Measurements from ENCODE around the gene RNU1-4. TPM values are rescaled to one million over a fixed set of nuclear protein-coding genes. Genes with fewer than 3 reads are reported as not detected.
"Not testable (repeated sequence)": the region's sequence is repeated elsewhere in the genome, so short reads cannot be mapped to it uniquely, and the experiment has no call there.

RNU1-4 gene
- total RNA-seq, 2 donors from 2014 or later = under 0.01 to 15,479 TPM

GRCh38 chr1:16707130-16708093, 32.9 kb upstream of the RNU1-4 start:
- ATAC-seq (peak; percentile 75), DNase-seq (peak in 3 of 4 donors; percentile 54 to 63 (median 63))
- H3K9me3 ChIP-seq; intact Hi-C loops (cut with DNase I); H3K27me3 ChIP-seq; H3K4me1 ChIP-seq; H3K36me3 ChIP-seq (replicated peaks in 1 of 2; ENCODE audit: insufficient read depth in 1 of 2, low read depth in 2 of 2); H3K27ac ChIP-seq: not testable (repeated sequence)
- TF ChIP-seq POLR2A (IDR thresholded peaks at IDR 0.05) = peak; percentile 11 to 41 (median 30)
- peak in 3 of 7 experiments; percentile 13 to 21 (median 18) for TF ChIP-seq CTCF (IDR thresholded peaks at IDR 0.05)
- peak overlapping the region in 1 of 2 donors; percentile 16 for H3K4me3 ChIP-seq
- 2 to 21% methylated on average over 29 to 42 of the region's 99 CpGs for WGBS, 2 donors

GRCh38 chr1:16708704-16709103, 31.6 kb upstream of the RNU1-4 start:
- ATAC-seq; H3K27me3 ChIP-seq; DNase-seq; intact Hi-C loops (cut with DNase I); H3K27ac ChIP-seq; H3K4me1 ChIP-seq; H3K36me3 ChIP-seq (replicated peaks in 1 of 2; ENCODE audit: insufficient read depth in 1 of 2, low read depth in 2 of 2); H3K9me3 ChIP-seq; H3K4me3 ChIP-seq: not testable (repeated sequence)
- no CpG with 5 or more reads among the region's 6 CpGs for WGBS, 2 donors

- WGBS, 2 donors = 28 to 42% methylated on average over 2 to 3 of the region's 3 CpGs
- not testable (repeated sequence) for H3K27ac ChIP-seq
- DNase-seq = peak in 1 of 4 donors; percentile 69
Measured at GRCh38 chr1:16709659-16710087, 30.6 kb upstream of the RNU1-4 start.

GRCh38 chr1:16710618-16711017, 29.7 kb upstream of the RNU1-4 start:
- intact Hi-C loops (cut with DNase I); H3K36me3 ChIP-seq (replicated peaks in 1 of 2; ENCODE audit: insufficient read depth in 1 of 2, low read depth in 2 of 2); H3K4me1 ChIP-seq; H3K4me3 ChIP-seq; DNase-seq; H3K9me3 ChIP-seq; H3K27ac ChIP-seq; H3K27me3 ChIP-seq; ATAC-seq: not testable (repeated sequence)
- 59 to 62% methylated on average over 8 to 10 of the region's 13 CpGs for WGBS, 2 donors

More at GRCh38 chr1:16709659-16710087, 30.6 kb upstream of the RNU1-4 start:
- H3K36me3 ChIP-seq (replicated peaks in 1 of 2; ENCODE audit: insufficient read depth in 1 of 2, low read depth in 2 of 2); H3K4me1 ChIP-seq; H3K4me3 ChIP-seq; intact Hi-C loops (cut with DNase I); H3K27me3 ChIP-seq; H3K9me3 ChIP-seq: not testable (repeated sequence)
- peak in 4 of 7 experiments; percentile 7 to 67 (median 42) for TF ChIP-seq CTCF (IDR thresholded peaks at IDR 0.05)
- peak; percentile 69 for ATAC-seq

GRCh38 chr1:16712131-16712530, 28.2 kb upstream of the RNU1-4 start:
- H3K4me3 ChIP-seq; H3K9me3 ChIP-seq; DNase-seq; H3K27me3 ChIP-seq; H3K27ac ChIP-seq; ATAC-seq; intact Hi-C loops (cut with DNase I); H3K4me1 ChIP-seq; H3K36me3 ChIP-seq (replicated peaks in 1 of 2; ENCODE audit: insufficient read depth in 1 of 2, low read depth in 2 of 2): not testable (repeated sequence)
- WGBS, 2 donors = 59 to 69% methylated on average over 4 of the region's 5 CpGs

GRCh38 chr1:16712582-16712981, 27.7 kb upstream of the RNU1-4 start:
- DNase-seq; H3K9me3 ChIP-seq; intact Hi-C loops (cut with DNase I); H3K27me3 ChIP-seq; ATAC-seq; H3K27ac ChIP-seq; H3K4me3 ChIP-seq; H3K36me3 ChIP-seq (replicated peaks in 1 of 2; ENCODE audit: insufficient read depth in 1 of 2, low read depth in 2 of 2); H3K4me1 ChIP-seq: not testable (repeated sequence)
- 77 to 84% methylated on average over 11 to 14 of the region's 14 CpGs for WGBS, 2 donors

GRCh38 chr1:16712984-16713383, 27.3 kb upstream of the RNU1-4 start:
- 91% methylated on average over 5 of the region's 6 CpGs; no CpG with 5 or more reads in 1 of the 2 donors for WGBS, 2 donors
- intact Hi-C loops (cut with DNase I); H3K4me3 ChIP-seq; ATAC-seq; H3K27me3 ChIP-seq; DNase-seq; H3K36me3 ChIP-seq (replicated peaks in 1 of 2; ENCODE audit: insufficient read depth in 1 of 2, low read depth in 2 of 2); H3K27ac ChIP-seq; H3K9me3 ChIP-seq; H3K4me1 ChIP-seq: not testable (repeated sequence)

- H3K36me3 ChIP-seq (replicated peaks in 1 of 2; ENCODE audit: insufficient read depth in 1 of 2, low read depth in 2 of 2); H3K4me3 ChIP-seq; H3K4me1 ChIP-seq; H3K27ac ChIP-seq; intact Hi-C loops (cut with DNase I); DNase-seq; ATAC-seq; H3K9me3 ChIP-seq; H3K27me3 ChIP-seq: not testable (repeated sequence)
- 81 to 86% methylated on average over 4 to 6 of the region's 10 CpGs for WGBS, 2 donors
Measured at GRCh38 chr1:16713480-16713879, 26.8 kb upstream of the RNU1-4 start.

Data from body of pancreas (tissue), 4 donors.